HEK293T (cell line): Measurements from ENCODE around the gene LRRC61.
"Not testable (repeated sequence)": the region's sequence is repeated elsewhere in the genome, so short reads cannot be mapped to it uniquely, and the experiment has no call there.

Source experiments
- ARNT ChIP-seq: fragments of 450-650 bp; IDR thresholded peaks from 2 replicates; pipeline ENCODE4 v1.6.1; 2017; ENCODE audit warnings: mild to moderate bottlenecking
- BHLHE40 ChIP-seq: fragments of 450-650 bp; IDR thresholded peaks from 2 replicates; pipeline ENCODE4 v1.6.1; 2016; ENCODE audit warnings: mild to moderate bottlenecking, moderate library complexity, borderline replicate concordance
- CTBP1 ChIP-seq: fragments of 450-650 bp; IDR thresholded peaks from 2 replicates; pipeline ENCODE4 v1.6.1; 2016; ENCODE audit warnings: borderline replicate concordance
- ELF4 ChIP-seq: fragments of 450-650 bp; IDR thresholded peaks from 2 replicates; pipeline ENCODE4 v1.6.1; 2017; ENCODE audit warnings: antibody characterized with exemption
- FOXA1 ChIP-seq: fragments of 450-650 bp; IDR thresholded peaks from 2 replicates; pipeline ENCODE4 v1.6.1; 2016; ENCODE audit warnings: mild to moderate bottlenecking
- HDGF ChIP-seq: fragments of 450-650 bp; IDR thresholded peaks from 2 replicates; pipeline ENCODE4 v1.6.1; 2017; ENCODE audit warnings: antibody characterized with exemption, borderline replicate concordance
- NFRKB ChIP-seq: fragments of 450-650 bp; IDR thresholded peaks from 2 replicates; pipeline ENCODE4 v1.6.1; 2016; ENCODE audit warnings: mild to moderate bottlenecking, moderate library complexity
- SP1 ChIP-seq: fragments of 450-650 bp; IDR thresholded peaks from 2 replicates; pipeline ENCODE4 v1.6.1; 2017
- SUZ12 ChIP-seq: fragments of 450-650 bp; IDR thresholded peaks from 2 replicates; pipeline ENCODE4 v1.6.1; 2016; ENCODE audit warnings: mild to moderate bottlenecking
- TARDBP ChIP-seq: fragments of 450-650 bp; IDR thresholded peaks from 2 replicates; pipeline ENCODE4 v1.6.1; 2016
- ZNF384 ChIP-seq: fragments of 450-650 bp; IDR thresholded peaks from 2 replicates; pipeline ENCODE4 v1.6.1; 2016
- TF ChIP-seq, protein P1 (sequence below): fragments of 450-650 bp; IDR thresholded peaks from 2 replicates; pipeline ENCODE4 v1.6.1; 2016

DNA sequence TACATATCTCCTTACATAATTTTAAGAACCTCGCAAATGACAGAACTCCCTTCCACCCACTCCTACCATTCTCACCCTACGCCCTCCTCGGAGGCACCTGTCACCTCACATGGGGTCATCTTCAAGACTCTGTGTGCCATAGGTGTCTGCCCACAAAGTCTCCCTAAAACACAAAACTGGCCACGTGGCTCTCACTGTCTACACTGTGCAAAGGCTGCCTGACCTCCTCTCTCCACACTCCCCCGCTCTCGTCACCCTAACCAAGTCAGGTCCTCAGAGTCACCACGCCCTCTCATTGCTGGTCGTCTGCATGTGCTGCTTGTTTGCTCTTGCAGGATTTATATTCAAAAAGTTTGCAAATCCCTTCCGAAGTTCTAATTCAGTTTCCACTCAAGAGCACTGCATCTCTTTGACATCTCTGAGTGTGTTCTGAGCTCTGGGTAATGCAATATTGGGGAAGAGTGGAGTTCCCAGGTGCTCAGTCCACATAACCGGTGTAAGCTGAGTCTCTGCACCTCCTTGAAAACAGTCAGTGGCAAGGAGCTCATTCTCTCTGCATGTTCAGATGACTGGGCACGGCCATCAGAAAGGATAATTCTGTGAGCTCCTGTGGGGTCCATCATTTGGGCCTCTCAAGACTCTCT is 17.8 kb upstream of the LRRC61 start:
- not testable (repeated sequence) for TF ChIP-seq HDGF, SUZ12, SP1, TARDBP, ELF4, ZNF384, BHLHE40, CTBP1, FOXA1, ARNT, NFRKB
- TF ChIP-seq, protein P1, sequence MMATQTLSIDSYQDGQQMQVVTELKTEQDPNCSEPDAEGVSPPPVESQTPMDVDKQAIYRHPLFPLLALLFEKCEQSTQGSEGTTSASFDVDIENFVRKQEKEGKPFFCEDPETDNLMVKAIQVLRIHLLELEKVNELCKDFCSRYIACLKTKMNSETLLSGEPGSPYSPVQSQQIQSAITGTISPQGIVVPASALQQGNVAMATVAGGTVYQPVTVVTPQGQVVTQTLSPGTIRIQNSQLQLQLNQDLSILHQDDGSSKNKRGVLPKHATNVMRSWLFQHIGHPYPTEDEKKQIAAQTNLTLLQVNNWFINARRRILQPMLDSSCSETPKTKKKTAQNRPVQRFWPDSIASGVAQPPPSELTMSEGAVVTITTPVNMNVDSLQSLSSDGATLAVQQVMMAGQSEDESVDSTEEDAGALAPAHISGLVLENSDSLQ: not testable (repeated sequence)
